Glutamatergic neuron (in vitro differentiated cells): ENCODE measurements around the gene NFIA. TPM values are rescaled to one million over a fixed set of nuclear protein-coding genes. Genes with fewer than 3 reads are reported as not detected.

Experiments used
- DNase-seq: peaks from one replicate; pipeline ENCODE4 v3.0.0; 2022
- H3K27ac Mint-ChIP-seq: one replicate; pipeline ENCODE4 v1.8.0; 2020; ENCODE audit warnings: mild to moderate bottlenecking, mixed read lengths, inconsistent platforms; ENCODE audit not compliant: unreplicated experiment
- H3K27me3 Mint-ChIP-seq: one replicate; pipeline ENCODE4 v1.8.0; 2020; ENCODE audit warnings: mild to moderate bottlenecking, moderate library complexity, mixed read lengths, inconsistent platforms; ENCODE audit not compliant: unreplicated experiment
- H3K36me3 Mint-ChIP-seq: one replicate; pipeline ENCODE4 v1.8.0; 2020; ENCODE audit warnings: mild to moderate bottlenecking, mixed read lengths, inconsistent platforms; ENCODE audit not compliant: unreplicated experiment
- H3K4me1 Mint-ChIP-seq: one replicate; pipeline ENCODE4 v1.8.0; 2020; ENCODE audit warnings: mild to moderate bottlenecking, low read depth, mixed read lengths, inconsistent platforms; ENCODE audit not compliant: unreplicated experiment
- H3K4me3 Mint-ChIP-seq: one replicate; pipeline ENCODE4 v1.8.0; 2020; ENCODE audit warnings: mild to moderate bottlenecking, mixed read lengths, inconsistent platforms; ENCODE audit not compliant: unreplicated experiment
- H3K9me3 Mint-ChIP-seq: one replicate; pipeline ENCODE4 v1.8.0; 2020; ENCODE audit warnings: mild to moderate bottlenecking, moderate library complexity, mixed read lengths, inconsistent platforms; ENCODE audit not compliant: unreplicated experiment
- total RNA-seq: library from RNA; stranded (reverse); fragmentation: NEBNext Ultra II Directional; extraction: Animal tissue kit (Norgen Biotek cat#: 25700); gene quantifications from one replicate; pipeline ENCODE4 v1.2.1, GENCODE V29; 2021; ENCODE audit not compliant: unreplicated experiment
- TF ChIP-seq, protein P1 (sequence below): fragments of 200-600 bp; sonication (generic); IDR thresholded peaks from one replicate; pipeline ENCODE4 v1.5.0; 2021; ENCODE audit not compliant: partially characterized antibody, unreplicated experiment

Gene NFIA
- total RNA-seq, 1 donor from 2014 or later = 16.4 TPM

GRCh38 chr1:61102041-61102440 lies 19.7 kb downstream of the NFIA start:
- Mint-ChIP-seq H3K4me1 (peaks cover 35% of the 10 kb centered on the region), H3K27me3 (peaks cover 3% of the 10 kb centered on the region), H3K27ac (no peak overlapping the region), H3K4me3 (no peak overlapping the region), H3K36me3 (no peaks in the 10 kb centered on the region), H3K9me3 (peaks cover 2% of the 10 kb centered on the region)
- TF ChIP-seq, protein P1, sequence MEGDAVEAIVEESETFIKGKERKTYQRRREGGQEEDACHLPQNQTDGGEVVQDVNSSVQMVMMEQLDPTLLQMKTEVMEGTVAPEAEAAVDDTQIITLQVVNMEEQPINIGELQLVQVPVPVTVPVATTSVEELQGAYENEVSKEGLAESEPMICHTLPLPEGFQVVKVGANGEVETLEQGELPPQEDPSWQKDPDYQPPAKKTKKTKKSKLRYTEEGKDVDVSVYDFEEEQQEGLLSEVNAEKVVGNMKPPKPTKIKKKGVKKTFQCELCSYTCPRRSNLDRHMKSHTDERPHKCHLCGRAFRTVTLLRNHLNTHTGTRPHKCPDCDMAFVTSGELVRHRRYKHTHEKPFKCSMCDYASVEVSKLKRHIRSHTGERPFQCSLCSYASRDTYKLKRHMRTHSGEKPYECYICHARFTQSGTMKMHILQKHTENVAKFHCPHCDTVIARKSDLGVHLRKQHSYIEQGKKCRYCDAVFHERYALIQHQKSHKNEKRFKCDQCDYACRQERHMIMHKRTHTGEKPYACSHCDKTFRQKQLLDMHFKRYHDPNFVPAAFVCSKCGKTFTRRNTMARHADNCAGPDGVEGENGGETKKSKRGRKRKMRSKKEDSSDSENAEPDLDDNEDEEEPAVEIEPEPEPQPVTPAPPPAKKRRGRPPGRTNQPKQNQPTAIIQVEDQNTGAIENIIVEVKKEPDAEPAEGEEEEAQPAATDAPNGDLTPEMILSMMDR = no peak
- no peak for DNase-seq

DNA sequence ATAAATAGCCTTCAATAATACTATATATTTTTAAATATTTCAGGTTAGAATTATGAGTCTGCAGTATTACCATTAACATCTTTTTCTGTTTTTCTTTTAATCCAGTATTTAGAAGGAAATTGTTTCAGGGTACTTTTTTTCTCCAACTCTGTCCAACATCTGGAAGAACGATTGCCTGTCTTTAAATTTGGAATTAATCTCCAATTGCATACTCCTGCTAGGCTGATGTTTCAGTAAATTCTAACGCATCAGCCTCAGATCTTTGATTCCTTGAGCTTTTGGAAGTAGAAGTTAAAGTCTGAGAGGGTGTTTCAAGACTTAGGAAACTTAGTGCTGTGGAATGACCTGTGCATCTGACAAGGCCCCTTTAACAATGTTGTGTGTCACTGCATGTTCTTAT lies 20.3 kb downstream of the NFIA start:
- no peaks in the 10 kb centered on the region for H3K36me3 Mint-ChIP-seq
- TF ChIP-seq, protein P1 = no peak
- peaks cover 3% of the 10 kb centered on the region for H3K27me3 Mint-ChIP-seq
- DNase-seq = no peak
- H3K4me3 Mint-ChIP-seq = no peak overlapping the region
- peaks cover 2% of the 10 kb centered on the region for H3K9me3 Mint-ChIP-seq
- H3K27ac Mint-ChIP-seq = peak overlapping the region; percentile 38
- peaks cover 30% of the 10 kb centered on the region for H3K4me1 Mint-ChIP-seq

DNA sequence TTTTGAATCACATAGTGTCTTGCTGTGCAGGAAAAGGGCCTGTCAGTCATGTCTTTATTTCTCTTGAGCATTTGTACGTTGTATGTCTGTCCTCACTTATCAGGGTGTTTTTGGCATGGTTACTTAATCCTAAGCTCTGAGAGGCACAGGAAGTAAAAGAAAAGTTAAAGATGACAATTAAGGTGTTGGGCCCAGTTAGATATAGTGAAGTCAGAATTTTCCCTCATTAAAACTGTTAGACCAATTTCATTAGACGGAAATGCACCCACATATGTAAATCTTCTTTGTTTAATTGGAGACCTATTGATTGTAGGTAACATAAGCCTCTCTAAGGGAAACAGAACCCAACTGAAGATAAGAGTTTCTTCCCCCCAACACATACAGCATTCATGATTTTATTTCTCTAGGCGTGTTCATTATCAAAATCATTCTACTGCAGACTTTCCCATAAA lies 21.9 kb downstream of the NFIA start:
- no peak overlapping the region for H3K4me3 Mint-ChIP-seq
- H3K27ac Mint-ChIP-seq = peak overlapping the region; percentile 23
- H3K9me3 Mint-ChIP-seq = peaks cover 5% of the 10 kb centered on the region
- H3K27me3 Mint-ChIP-seq = peaks cover 3% of the 10 kb centered on the region
- H3K4me1 Mint-ChIP-seq = peaks cover 32% of the 10 kb centered on the region
- TF ChIP-seq, protein P1 = no peak
- no peak for DNase-seq
- H3K36me3 Mint-ChIP-seq = no peaks in the 10 kb centered on the region

- Mint-ChIP-seq H3K27me3 (peaks cover 3% of the 10 kb centered on the region), H3K27ac (no peak overlapping the region), H3K4me3 (no peak overlapping the region), H3K4me1 (peaks cover 29% of the 10 kb centered on the region), H3K36me3 (no peaks in the 10 kb centered on the region), H3K9me3 (peaks cover 5% of the 10 kb centered on the region)
- no peak for DNase-seq
- TF ChIP-seq, protein P1 = no peak
Measured at GRCh38 chr1:61107638-61108037, 25.3 kb downstream of the NFIA start.

GRCh38 chr1:61109158-61109557 lies 26.8 kb downstream of the NFIA start:
- no peak overlapping the region for H3K4me3 Mint-ChIP-seq
- peaks cover 2% of the 10 kb centered on the region for H3K9me3 Mint-ChIP-seq
- TF ChIP-seq, protein P1 = no peak
- DNase-seq = no peak
- no peaks in the 10 kb centered on the region for H3K27me3 Mint-ChIP-seq
- peaks cover 16% of the 10 kb centered on the region for H3K4me1 Mint-ChIP-seq
- H3K36me3 Mint-ChIP-seq = peaks cover 4% of the 10 kb centered on the region
- no peak overlapping the region for H3K27ac Mint-ChIP-seq
